NCI-H146 (cell line): ENCODE data around the gene ARHGAP9.
"Not testable (repeated sequence)": the region's sequence is repeated elsewhere in the genome, so short reads cannot be mapped to it uniquely, and the experiment has no call there.

Experiments used
- DNase-seq: peaks from one replicate; lab custom pipeline; 2025; lab: John Stamatoyannopoulos, UW

ARHGAP9 gene

GRCh38 chr12:57456737-57457490 lies 22.8 kb downstream of the ARHGAP9 start:
- DNase-seq, result no peak

- peak; percentile 55 for DNase-seq
Measured at GRCh38 chr12:57456145-57456700, 23.4 kb downstream of the ARHGAP9 start.

DNA sequence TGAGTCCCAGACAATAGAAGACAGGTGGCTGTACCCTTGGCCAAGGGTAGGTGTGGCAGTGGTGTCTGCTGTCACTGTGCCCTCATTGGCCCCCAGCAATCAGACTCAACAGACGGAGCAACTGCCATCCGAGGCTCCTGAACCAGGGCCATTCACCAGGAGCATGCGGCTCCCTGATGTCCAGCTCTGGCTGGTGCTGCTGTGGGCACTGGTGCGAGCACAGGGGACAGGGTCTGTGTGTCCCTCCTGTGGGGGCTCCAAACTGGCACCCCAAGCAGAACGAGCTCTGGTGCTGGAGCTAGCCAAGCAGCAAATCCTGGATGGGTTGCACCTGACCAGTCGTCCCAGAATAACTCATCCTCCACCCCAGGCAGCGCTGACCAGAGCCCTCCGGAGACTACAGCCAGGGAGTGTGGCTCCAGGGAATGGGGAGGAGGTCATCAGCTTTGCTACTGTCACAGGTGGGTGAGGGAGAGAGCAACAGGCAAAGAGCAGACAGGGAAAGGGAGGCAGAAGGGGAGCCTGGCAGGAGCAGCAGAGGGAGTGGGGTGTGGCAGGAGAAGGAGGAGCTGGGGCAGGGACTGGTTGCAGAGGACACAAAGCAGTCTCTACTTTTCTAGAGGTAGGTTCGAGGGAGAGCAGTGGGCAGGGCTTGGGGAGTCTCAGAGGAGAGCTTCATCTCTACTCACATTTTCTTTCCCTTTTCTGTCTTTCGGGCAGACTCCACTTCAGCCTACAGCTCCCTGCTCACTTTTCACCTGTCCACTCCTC lies 24.1 kb downstream of the ARHGAP9 start:
- peak; percentile 27 for DNase-seq

DNA sequence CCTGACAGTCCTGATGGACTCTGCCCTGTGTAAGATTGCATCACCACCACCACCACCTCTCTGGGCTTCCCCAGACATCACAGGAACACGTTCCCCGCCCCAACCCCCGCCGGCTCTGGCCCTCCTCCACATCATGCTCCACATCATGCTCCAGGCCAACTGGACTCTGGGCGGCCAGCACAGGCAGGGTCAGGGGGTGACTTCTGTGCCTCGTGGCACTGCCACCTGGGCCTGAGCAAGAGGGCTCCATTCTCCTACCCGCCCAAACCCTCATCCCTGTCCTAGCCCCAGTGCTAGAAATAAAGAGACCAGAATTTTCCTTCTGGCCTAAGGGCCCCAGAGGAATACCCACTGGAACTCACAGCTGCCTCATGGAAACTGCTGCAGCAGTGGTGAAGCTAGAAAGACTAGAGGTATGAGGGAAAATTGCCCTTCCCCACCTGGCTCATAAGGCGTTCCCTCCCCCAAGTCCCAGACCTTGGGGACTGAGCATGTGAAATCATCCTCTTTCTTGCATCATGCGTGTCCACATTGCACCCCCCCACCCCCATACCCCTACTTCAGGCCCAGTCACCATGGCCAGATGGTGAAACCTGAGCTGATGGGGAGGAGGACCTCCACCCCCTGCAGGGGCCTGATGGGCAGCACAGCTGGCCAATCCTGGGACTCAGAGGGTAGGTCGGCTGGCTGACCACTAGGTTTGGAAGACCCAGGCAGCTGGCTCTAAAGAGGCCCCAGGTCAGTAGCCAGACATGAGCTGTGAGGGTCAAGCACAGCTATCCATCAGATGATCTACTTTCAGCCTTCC lies 24.9 kb downstream of the ARHGAP9 start, which contains the start of gene INHBE:
INHBE (plus strand) TSS at position 742 of the 808 bp plus-strand sequence. CDS start 230 bp downstream, outside the sequence.
- peak; percentile 82 for DNase-seq

DNA sequence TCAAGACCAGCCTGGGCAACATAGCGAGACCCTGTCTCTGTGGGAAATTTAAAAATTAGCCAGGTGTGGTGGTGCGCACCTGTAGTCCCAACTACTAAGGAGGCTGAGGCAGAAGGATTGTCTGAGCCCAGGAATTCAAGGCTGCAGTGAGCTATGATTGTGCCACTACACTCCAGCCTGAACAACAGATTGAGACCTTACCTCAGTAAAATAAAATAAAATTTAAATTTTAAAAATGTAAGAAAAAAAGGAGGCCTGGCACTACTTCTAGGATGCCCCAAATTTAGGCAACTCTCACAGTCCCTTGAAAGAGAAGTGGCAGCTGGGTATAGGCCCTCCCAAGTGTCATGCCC lies 25.5 kb downstream of the ARHGAP9 start:
- DNase-seq, result no peak

- DNase-seq, result peak; percentile 72
Measured at GRCh38 chr12:57452937-57453509, 26.6 kb downstream of the ARHGAP9 start.

DNA sequence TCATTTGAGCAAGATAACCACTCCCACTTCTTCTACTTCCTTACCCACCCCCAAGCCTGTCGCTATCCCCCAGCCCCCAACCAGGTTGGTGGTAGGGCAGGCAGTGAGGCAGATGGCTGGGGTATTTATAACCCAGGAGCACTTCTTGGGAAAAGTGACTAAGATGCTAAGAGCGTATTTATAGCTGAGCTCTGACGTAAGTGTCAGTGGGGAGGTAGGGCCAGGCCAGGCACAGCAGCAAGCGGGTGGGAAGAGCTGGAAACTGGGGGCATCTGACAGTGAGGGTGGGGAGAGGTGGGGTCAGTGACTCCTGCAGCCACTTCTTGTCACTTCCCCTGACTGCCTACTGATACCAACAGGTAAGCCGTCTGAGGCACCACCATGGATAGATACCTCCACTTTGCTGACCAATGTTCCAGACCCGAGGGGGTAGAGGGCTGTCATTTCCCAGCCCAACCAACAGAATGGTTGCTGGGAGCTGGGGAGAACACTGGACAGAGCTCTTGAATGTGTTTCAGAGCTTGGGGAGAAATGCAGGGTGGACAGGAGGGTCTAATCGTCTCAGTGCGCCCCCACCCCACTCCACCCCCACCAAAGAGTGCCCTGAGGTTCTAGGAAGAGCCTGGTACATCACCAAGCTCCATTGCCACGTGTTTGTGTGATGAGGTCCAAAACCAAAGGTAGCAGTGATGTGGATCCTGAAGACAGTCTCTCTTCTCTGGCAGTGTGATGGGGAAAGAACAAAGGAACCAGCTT lies 27.3 kb downstream of the ARHGAP9 start:
- DNase-seq, result no peak

GRCh38 chr12:57451233-57451778 lies 28.4 kb downstream of the ARHGAP9 start:
- no peak for DNase-seq

- no peak for DNase-seq
Measured at GRCh38 chr12:57450057-57450456, 29.6 kb downstream of the ARHGAP9 start.

DNA sequence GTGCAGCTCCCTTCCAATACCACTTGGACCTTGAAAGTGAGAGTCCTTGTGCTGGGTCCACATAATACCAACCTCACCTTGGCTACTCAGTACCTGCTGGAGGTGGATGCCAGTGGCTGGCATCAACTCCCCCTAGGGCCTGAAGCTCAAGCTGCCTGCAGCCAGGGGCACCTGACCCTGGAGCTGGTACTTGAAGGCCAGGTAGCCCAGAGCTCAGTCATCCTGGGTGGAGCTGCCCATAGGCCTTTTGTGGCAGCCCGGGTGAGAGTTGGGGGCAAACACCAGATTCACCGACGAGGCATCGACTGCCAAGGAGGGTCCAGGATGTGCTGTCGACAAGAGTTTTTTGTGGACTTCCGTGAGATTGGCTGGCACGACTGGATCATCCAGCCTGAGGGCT lies 30.3 kb downstream of the ARHGAP9 start:
- DNase-seq, result no peak

DNA sequence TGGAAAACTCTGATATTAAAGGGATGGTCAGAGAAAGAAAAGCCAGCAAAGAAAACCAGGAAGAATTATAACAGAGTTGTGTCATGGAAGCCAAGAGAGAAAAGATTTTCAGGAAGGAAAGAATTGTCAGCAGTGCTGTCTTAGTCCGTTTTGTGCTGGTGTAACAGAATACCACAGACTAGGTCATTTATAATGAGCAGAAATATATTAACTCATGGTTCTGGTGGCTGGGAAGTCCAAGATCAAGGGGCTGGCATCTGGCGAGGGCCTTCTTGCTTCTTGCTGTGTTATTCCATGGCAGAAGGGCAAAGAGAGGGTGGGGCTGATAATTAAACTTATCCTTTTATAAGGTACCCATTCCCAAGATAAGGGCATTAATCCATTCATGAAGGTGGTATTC lies 31.0 kb downstream of the ARHGAP9 start:
- no peak for DNase-seq

GRCh38 chr12:57446292-57446960 lies 33.2 kb downstream of the ARHGAP9 start:
- DNase-seq, result no peak

DNA sequence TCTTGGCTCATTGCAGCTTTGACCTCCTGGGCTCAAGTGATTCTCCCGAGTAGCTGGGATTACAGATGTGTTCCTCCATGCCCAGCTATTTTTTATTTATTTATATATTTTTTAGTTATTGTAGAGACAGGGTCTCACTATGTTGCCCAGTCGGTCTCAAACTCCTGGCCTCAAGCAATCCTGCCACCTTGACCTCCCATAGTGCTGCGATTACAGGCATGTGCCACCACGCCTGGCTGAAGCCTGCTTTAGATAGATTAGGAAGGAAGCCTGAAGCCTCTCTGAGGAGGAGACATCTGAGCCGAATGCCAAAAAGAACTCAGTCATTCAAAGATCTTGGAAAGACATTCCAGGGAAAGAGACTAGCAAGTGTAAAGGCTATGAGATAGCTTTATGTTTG lies 34.9 kb downstream of the ARHGAP9 start:
- no peak for DNase-seq

GRCh38 chr12:57444337-57444736 lies 35.3 kb downstream of the ARHGAP9 start:
- DNase-seq, result not testable (repeated sequence)

DNA sequence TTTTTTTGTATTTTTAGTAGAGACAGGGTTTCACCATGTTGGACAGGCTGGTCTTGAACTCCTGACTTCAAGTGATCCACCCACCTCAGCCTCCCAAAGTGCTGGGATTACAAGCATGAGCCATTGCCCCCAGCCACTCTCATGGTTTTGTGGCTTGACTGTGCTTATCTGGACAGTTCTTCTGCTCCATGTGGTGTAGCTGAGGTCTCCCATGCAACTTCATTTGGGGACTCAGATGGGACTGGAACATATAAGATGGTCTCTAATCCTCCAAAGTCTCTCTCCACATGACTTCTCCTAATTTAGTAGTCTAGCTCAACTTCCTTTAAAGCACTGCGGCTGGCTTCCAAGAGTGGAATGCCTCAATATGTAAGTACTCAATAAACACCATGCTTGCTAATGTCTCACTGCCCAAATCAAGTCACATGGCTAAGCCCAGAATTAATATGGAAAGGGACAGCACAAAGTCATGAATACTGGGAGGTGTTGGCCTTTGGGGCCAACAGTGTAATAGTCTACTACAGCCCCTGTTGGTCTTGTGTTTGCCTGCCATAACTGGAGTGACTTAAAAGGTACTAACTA lies 37.7 kb downstream of the ARHGAP9 start:
- DNase-seq, result no peak

DNA sequence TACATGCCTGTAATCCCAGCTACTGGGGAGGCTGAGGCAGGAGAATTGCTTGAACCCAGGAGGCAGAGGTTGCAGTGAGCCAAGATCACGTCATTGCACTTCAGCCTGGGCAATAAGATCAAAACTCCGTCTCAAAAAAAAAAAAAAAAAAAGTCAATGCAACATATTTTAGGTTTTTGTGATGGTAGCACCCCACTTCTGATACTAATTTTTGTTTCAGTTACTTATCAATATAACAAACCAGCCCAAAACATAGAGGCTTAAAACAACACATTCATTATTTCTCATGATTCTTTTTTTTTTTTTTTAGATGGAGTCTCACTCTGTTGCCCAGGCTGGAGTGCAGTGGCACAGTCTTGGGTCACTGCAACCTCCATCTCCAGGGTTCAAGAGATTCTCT lies 38.3 kb downstream of the ARHGAP9 start:
- DNase-seq, result not testable (repeated sequence)

DNA sequence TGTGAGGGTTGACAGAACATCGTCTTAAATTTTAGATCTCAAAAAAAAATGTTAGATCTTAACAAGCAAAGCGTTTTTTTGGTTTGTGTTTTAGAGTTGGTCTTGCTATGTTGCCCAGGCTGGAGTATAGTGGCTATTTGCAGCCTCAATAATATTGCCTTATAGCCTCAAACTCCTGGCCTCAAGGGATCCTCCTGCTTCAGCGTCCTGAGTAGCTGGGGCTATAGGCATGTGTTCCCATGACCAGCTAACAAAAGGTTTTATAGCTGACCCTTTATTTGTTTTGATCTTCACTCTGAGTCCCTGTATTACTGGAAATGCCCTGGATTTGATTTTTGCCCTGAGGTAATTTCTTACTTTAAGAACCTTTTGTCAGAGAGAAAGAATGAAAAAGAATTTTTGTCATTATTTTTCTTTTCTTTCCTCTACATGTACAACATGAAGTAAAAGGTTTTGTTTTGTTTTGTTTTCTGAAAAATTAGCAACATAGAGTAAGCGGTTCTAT lies 39.9 kb downstream of the ARHGAP9 start:
- no peak for DNase-seq

GRCh38 chr12:57438400-57438799 lies 41.3 kb downstream of the ARHGAP9 start:
- no peak for DNase-seq

- DNase-seq, result no peak
Measured at GRCh38 chr12:57435293-57435692, 44.4 kb downstream of the ARHGAP9 start.
